IMR-90 (cell line): Measurements from ENCODE around the gene PGS1. TPM values are rescaled to one million over a fixed set of nuclear protein-coding genes. Genes with fewer than 3 reads are reported as not detected.

Source experiments
- ATAC-seq: fragments of 200-7000 bp; cut with Tn5 transposase; 2 replicates; pipeline ENCODE4 v1.9.1; 2020; ENCODE audit warnings: low read depth, mild to moderate bottlenecking, moderate library complexity
- BruUV-seq: library from RNA; stranded (reverse); fragments of 400-500 nt; replicated peaks from 2 replicates; lab custom pipeline; 2021; lab: Mats Ljungman, UMichigan
- CTCF ChIA-PET: fragments of 300-600 bp; formaldehyde crosslinking; extraction: SDS; loops from one replicate; lab custom pipeline; 2021; ENCODE audit warnings: antibody characterized with exemption; lab: Yijun Ruan, JAX
- POLR2A ChIA-PET: fragments of 300-600 bp; sonication (Branson Sonifier 250); formaldehyde crosslinking; loops from one replicate; lab custom pipeline; 2022; ENCODE audit warnings: antibody characterized with exemption; ENCODE audit not compliant: unreplicated experiment; lab: Charles Lee
- DNase-seq: peaks from one replicate; pipeline ENCODE4 v3.0.0; 2013
- H2AFZ ChIP-seq: replicated peaks from 2 replicates; pipeline ENCODE3; 2013; ENCODE audit warnings: low read length, mild to moderate bottlenecking; ENCODE audit not compliant: poor library complexity
- H2AK5ac ChIP-seq: 2 replicates; pipeline ENCODE4 v1.6.1; 2013; ENCODE audit warnings: low read depth, low read length, inconsistent platforms
- H2AK9ac ChIP-seq: replicated peaks from 2 replicates; pipeline ENCODE3; 2013; ENCODE audit warnings: mild to moderate bottlenecking, low read depth, low read length, moderate library complexity; ENCODE audit not compliant: poor library complexity
- H2BK120ac ChIP-seq: 2 replicates; pipeline ENCODE4 v1.6.1; 2013; ENCODE audit warnings: low read depth, low read length, inconsistent platforms
- H2BK15ac ChIP-seq: 3 replicates; pipeline ENCODE4 v1.6.1; 2013; ENCODE audit warnings: low read depth, low read length, inconsistent platforms
- H2BK20ac ChIP-seq: 2 replicates; pipeline ENCODE4 v1.6.1; 2013; ENCODE audit warnings: low read depth, mild to moderate bottlenecking, inconsistent platforms, low read length, moderate library complexity
- H2BK5ac ChIP-seq: 2 replicates; pipeline ENCODE4 v1.6.1; 2013; ENCODE audit warnings: mild to moderate bottlenecking, low read depth, low read length, inconsistent platforms; ENCODE audit not compliant: poor library complexity, severe bottlenecking
- H3K14ac ChIP-seq: replicated peaks from 2 replicates; pipeline ENCODE4 v1.6.1; 2013; ENCODE audit warnings: low read depth, low read length, inconsistent platforms
- H3K18ac ChIP-seq: 2 replicates; pipeline ENCODE4 v1.6.1; 2013; ENCODE audit warnings: low read depth, low read length, control low read depth
- H3K23ac ChIP-seq: 2 replicates; pipeline ENCODE4 v1.6.1; 2013; ENCODE audit warnings: low read depth, low read length, inconsistent platforms
- H3K27ac ChIP-seq: 2 replicates; pipeline ENCODE4 v1.5.1; 2013; ENCODE audit warnings: mild to moderate bottlenecking, control low read depth, low read length; ENCODE audit not compliant: insufficient read depth
- H3K27me3 ChIP-seq: 2 replicates; pipeline ENCODE4 v1.6.1; 2013; ENCODE audit warnings: low read length; ENCODE audit not compliant: control insufficient read depth, insufficient read depth
- H3K36me3 ChIP-seq: 2 replicates; pipeline ENCODE4 v1.6.1; 2013; ENCODE audit warnings: low read length, mixed read lengths; ENCODE audit not compliant: control insufficient read depth, insufficient read depth
- H3K4ac ChIP-seq: 2 replicates; pipeline ENCODE4 v1.6.1; 2013; ENCODE audit warnings: low read depth, low read length, inconsistent platforms
- H3K4me1 ChIP-seq: 2 replicates; pipeline ENCODE4 v1.6.1; 2013; ENCODE audit warnings: low read length, mixed read lengths; ENCODE audit not compliant: control insufficient read depth, insufficient read depth
- H3K4me2 ChIP-seq: 2 replicates; pipeline ENCODE4 v1.6.1; 2013; ENCODE audit warnings: low read depth, mild to moderate bottlenecking, control low read depth, low read length, moderate library complexity
- H3K4me3 ChIP-seq: 2 replicates; pipeline ENCODE4 v1.5.1; 2013; ENCODE audit warnings: low read depth, mild to moderate bottlenecking, control low read depth, low read length, moderate library complexity; ENCODE audit not compliant: insufficient read depth
- H3K56ac ChIP-seq: 2 replicates; pipeline ENCODE4 v1.6.1; 2013; ENCODE audit warnings: low read length, inconsistent platforms; ENCODE audit not compliant: insufficient read depth; ENCODE audit errors: extremely low read depth
- H3K79me1 ChIP-seq, 2 experiments: 2 replicates each; pipeline ENCODE4 v1.6.1; 2013; ENCODE audit warnings: low read length in 2 of 2, inconsistent platforms in 1 of 2, low read depth in 1 of 2
- H3K9ac ChIP-seq: 2 replicates; pipeline ENCODE4 v1.6.1; 2013; ENCODE audit warnings: low read depth, low read length, control low read depth
- H3K9me1 ChIP-seq: 2 replicates; pipeline ENCODE4 v1.6.1; 2013; ENCODE audit warnings: low read length, inconsistent platforms; ENCODE audit not compliant: insufficient read depth
- H3K9me3 ChIP-seq: 2 replicates; pipeline ENCODE4 v1.6.1; 2013; ENCODE audit warnings: low read length; ENCODE audit not compliant: control insufficient read depth, insufficient read depth
- H4K20me1 ChIP-seq: 2 replicates; pipeline ENCODE4 v1.6.1; 2013; ENCODE audit warnings: low read length, inconsistent platforms; ENCODE audit not compliant: insufficient read depth
- H4K5ac ChIP-seq: 2 replicates; pipeline ENCODE4 v1.6.1; 2013; ENCODE audit warnings: mild to moderate bottlenecking, low read depth, low read length, control low read depth
- H4K8ac ChIP-seq, 2 experiments: 2 replicates each; pipeline ENCODE4 v1.6.1; 2013; ENCODE audit warnings: low read depth in 2 of 2, low read length in 2 of 2, control low read depth in 1 of 2, inconsistent platforms in 1 of 2
- H4K91ac ChIP-seq: 2 replicates; pipeline ENCODE4 v1.6.1; 2013; ENCODE audit warnings: low read depth, low read length, inconsistent platforms; ENCODE audit not compliant: insufficient read depth
- BHLHE40 ChIP-seq: fragments of 150-350 bp; IDR thresholded peaks from 2 replicates; pipeline ENCODE4 v1.6.1; 2016; ENCODE audit warnings: mild to moderate bottlenecking, low read depth, low read length
- CEBPB ChIP-seq: IDR thresholded peaks from 2 replicates; pipeline ENCODE4 v1.6.1; 2012; ENCODE audit warnings: low read depth, low read length, improper control_type of control experiment
- CTCF ChIP-seq: conservative IDR thresholded peaks from 2 replicates; pipeline ENCODE4 v1.5.1; 2012; ENCODE audit warnings: mild to moderate bottlenecking, low read depth, low read length, improper control_type of control experiment
- ELK1 ChIP-seq: fragments of 150-350 bp; IDR thresholded peaks from 2 replicates; pipeline ENCODE4 v1.6.1; 2016; ENCODE audit warnings: low read depth, mild to moderate bottlenecking, low read length, moderate library complexity, borderline replicate concordance
- MAZ ChIP-seq: IDR thresholded peaks from 2 replicates; pipeline ENCODE4 v1.6.1; 2012; ENCODE audit warnings: low read depth, mild to moderate bottlenecking, low read length, improper control_type of control experiment, moderate library complexity, borderline replicate concordance
- MXI1 ChIP-seq: IDR thresholded peaks from 2 replicates; pipeline ENCODE4 v1.6.1; 2012; ENCODE audit warnings: low read depth, mild to moderate bottlenecking, low read length, moderate library complexity, borderline replicate concordance
- WGBS, 2 experiments: methylation state at CpG; one replicate each; pipeline versions ENCODE4 v1.1.5 to v1.1.7; 2013; ENCODE audit warnings: missing lambda C conversion rate in 2 of 2; ENCODE audit not compliant: insufficient read length in 1 of 2; ENCODE audit errors: extremely low coverage in 2 of 2; 5-methylcytosine and 5-hydroxymethylcytosine counted together
- dilution Hi-C: fragments of 300-500 bp; cut with HindIII; formaldehyde crosslinking; loops from one replicate; pipeline ENCODE4 v1.14.3; 2018; ENCODE audit warnings: low sequenced_read_pairs; ENCODE audit not compliant: unreplicated experiment
- in situ Hi-C: fragments of 300-500 bp; cut with MboI; formaldehyde crosslinking; loops from 3 replicates; pipeline ENCODE4 v1.14.3; 2019; ENCODE audit warnings: low sequenced_read_pairs, inconsistent platforms, mixed read lengths
- intact Hi-C: fragments of 100-400 bp; cut with micrococcal nuclease; formaldehyde crosslinking; loops from 2 replicates; pipeline ENCODE4 v1.10.0; 2022
- polyA plus RNA-seq, 3 experiments: library from polyadenylated mRNA; depleted of rRNA; stranded (reverse); fragments of >200 nt; gene quantifications; 2 replicates each; pipeline ENCODE4 v1.2.3, GENCODE V29; 2012; ENCODE audit warnings: low replicate concordance in 1 of 3
- total RNA-seq: library from RNA; depleted of rRNA; stranded (reverse); fragments of >200 nt; gene quantifications from 2 replicates; pipeline ENCODE4 v1.2.3, GENCODE V29; 2012

PGS1 gene
- total and polyA plus RNA-seq, 2 of the 4 experiments (the other 2 are of a cell fraction), result 18.5 to 43.2 TPM

- no peak for TF ChIP-seq ELK1
- TF ChIP-seq BHLHE40, result no peak
These were observed 43.8 kb downstream of the PGS1 start (continued) for GRCh38 chr17:78422267-78422605.

GRCh38 chr17:78422872-78423588 lies 44.6 kb downstream of the PGS1 start:
- ChIA-PET POLR2A (no interaction called here), CTCF (interaction anchor here (0.6 to 2.2 kb wide), 6 partner anchors 59 to 1646 kb away, joined by 3 to 11 read pairs (median 4); no protein-coding TSS in a partner anchor)
- Histone ChIP-seq H3K27ac (no peak overlapping the region), H3K4me1 (peaks cover 7% of the 10 kb centered on the region; the same call in 1 of the 2 replicates), H2BK120ac (no peak overlapping the region), H3K36me3 (peaks cover 57% of the 10 kb centered on the region), H3K4me3 (no peak overlapping the region), H3K18ac (no peak overlapping the region), H3K4me2 (no peak overlapping the region), H4K20me1 (peaks cover 12% of the 10 kb centered on the region; the same call in 1 of the 2 replicates), H4K91ac (no peak overlapping the region), H2AK5ac (no peak overlapping the region), H2AK9ac (no peak overlapping the region), H3K14ac (no peak overlapping the region), H3K9ac (no peak overlapping the region), H3K79me1 (peaks cover 9 to 62% of the 10 kb centered on the region in 2 experiments), H3K9me3 (no peaks in the 10 kb centered on the region), H4K5ac (no peak overlapping the region), H3K4ac (no peak overlapping the region), H3K27me3 (no peaks in the 10 kb centered on the region), H3K23ac (no peak overlapping the region), H4K8ac (no peak overlapping the region), H2BK20ac (no peak overlapping the region), H2BK5ac (no peak overlapping the region), H3K56ac (no peak overlapping the region), H2AFZ (no peak overlapping the region), H3K9me1 (no peaks in the 10 kb centered on the region), H2BK15ac (no peak overlapping the region)
- 82% methylated on average over 3 of the region's 20 CpGs; no CpG with 5 or more reads in 1 of the 2 experiments for WGBS, 2 experiments
- intact Hi-C loops, result loop anchor here (1.0 kb wide), 3 partner anchors 63 to 172 kb away; partner anchors contain the start of gene SOCS3
- TF ChIP-seq CTCF, result no peak
- peak; percentile 50; the same call in 1 of the 2 replicates for TF ChIP-seq CEBPB
- no peak for TF ChIP-seq MAZ
- no peak for TF ChIP-seq MXI1
- TF ChIP-seq BHLHE40, result no peak
- ATAC-seq (no peak), DNase-seq (no peak)
- no TSS peak for BruUV-seq
- dilution Hi-C loops, result no loop called here
- in situ Hi-C loops, result loop anchor here (10.0 kb wide), 2 partner anchors 128 to 308 kb away; no protein-coding TSS in a partner anchor
